Myocyte (in vitro differentiated cells): ENCODE results near the gene TBCC. TPM values are rescaled to one million over a fixed set of nuclear protein-coding genes. Genes with fewer than 3 reads are reported as not detected.
"Not testable (repeated sequence)": the region's sequence is repeated elsewhere in the genome, so short reads cannot be mapped to it uniquely, and the experiment has no call there.

Experiments used
- DNase-seq: peaks from one replicate; pipeline ENCODE4 v3.0.0-alpha.2; 2012; ENCODE audit warnings: low read depth
- polyA plus RNA-seq: library from polyadenylated mRNA; unstranded; fragments of >200 nt; gene quantifications from one replicate; pipeline ENCODE4 v1.2.1, GENCODE V29; 2012; ENCODE audit warnings: missing spikeins
- total RNA-seq: library from RNA; depleted of rRNA; stranded (reverse); fragments of >200 nt; gene quantifications from 2 replicates; pipeline ENCODE4 v1.2.3, GENCODE V29; 2014

TBCC gene
- 44.3 and 45.2 TPM in 2 replicates for total RNA-seq
- 20.9 TPM for polyA plus RNA-seq

- DNase-seq: peak; percentile 99
These were observed at the start of gene TBCC for GRCh38 chr6:42745640-42746462. Gene TBCC (minus strand): TSS chr6:42746103. CDS start chr6:42746073, 30 bp downstream.

GRCh38 chr6:42795651-42796050 is 49.7 kb upstream of the TBCC start:
- no peak for DNase-seq

- DNase-seq: no peak
These were observed 45.9 kb upstream of the TBCC start for GRCh38 chr6:42791706-42792320.

- no peak for DNase-seq
These were observed 44.8 kb upstream of the TBCC start for GRCh38 chr6:42790549-42791181.

GRCh38 chr6:42788671-42789070 is 42.8 kb upstream of the TBCC start:
- DNase-seq: no peak

- peak; percentile 21 for DNase-seq
These were observed 41.2 kb upstream of the TBCC start for GRCh38 chr6:42787063-42787472.

- no peak for DNase-seq
These were observed 40.7 kb upstream of the TBCC start for GRCh38 chr6:42786525-42786985.

- no peak for DNase-seq
These were observed 39.0 kb upstream of the TBCC start for GRCh38 chr6:42784717-42785498.

GRCh38 chr6:42783876-42784642 is 38.2 kb upstream of the TBCC start:
- DNase-seq: peak; percentile 32

GRCh38 chr6:42783177-42783875 is 37.4 kb upstream of the TBCC start:
- DNase-seq: peak; percentile 80

GRCh38 chr6:42782689-42783176 is 36.8 kb upstream of the TBCC start:
- peak; percentile 87 for DNase-seq

GRCh38 chr6:42781796-42782688 is 36.1 kb upstream of the TBCC start, which contains the start of gene BICRAL:
Gene BICRAL (plus strand): TSS chr6:42782052. CDS start chr6:42822023, 39,971 bp downstream.
- peak; percentile 83 for DNase-seq

GRCh38 chr6:42781546-42781795 is 35.6 kb upstream of the TBCC start:
- no peak for DNase-seq

- no peak for DNase-seq
These were observed 33.6 kb upstream of the TBCC start for GRCh38 chr6:42779521-42779920.

- DNase-seq: no peak
These were observed 32.2 kb upstream of the TBCC start for GRCh38 chr6:42778122-42778521.

- peak; percentile 15 for DNase-seq
These were observed 31.4 kb upstream of the TBCC start for GRCh38 chr6:42777126-42777822.

GRCh38 chr6:42774821-42775487 is 29.1 kb upstream of the TBCC start:
- DNase-seq: not testable (repeated sequence)

- no peak for DNase-seq
These were observed 28.3 kb upstream of the TBCC start for GRCh38 chr6:42774201-42774600.
